GM18517 (cell line): Measurements from ENCODE around the gene SPG11.
"Not testable (repeated sequence)": the region's sequence is repeated elsewhere in the genome, so short reads cannot be mapped to it uniquely, and the experiment has no call there.

Experiments
- ATAC-seq: cut with Tn5 transposase; IDR thresholded peaks from one replicate; pipeline ENCODE4 v1.9.1; 2021; ENCODE audit warnings: mild to moderate bottlenecking, moderate library complexity; ENCODE audit not compliant: unreplicated experiment

Gene SPG11

GRCh38 chr15:44663410-44664308 lies at the start of gene SPG11:
Gene SPG11 (minus strand): TSS chr15:44663662. CDS start chr15:44663647, 15 bp downstream.
- peak; percentile 75 for ATAC-seq

- ATAC-seq = no peak
Measured at GRCh38 chr15:44712346-44713005, 49.0 kb upstream of the SPG11 start.

DNA sequence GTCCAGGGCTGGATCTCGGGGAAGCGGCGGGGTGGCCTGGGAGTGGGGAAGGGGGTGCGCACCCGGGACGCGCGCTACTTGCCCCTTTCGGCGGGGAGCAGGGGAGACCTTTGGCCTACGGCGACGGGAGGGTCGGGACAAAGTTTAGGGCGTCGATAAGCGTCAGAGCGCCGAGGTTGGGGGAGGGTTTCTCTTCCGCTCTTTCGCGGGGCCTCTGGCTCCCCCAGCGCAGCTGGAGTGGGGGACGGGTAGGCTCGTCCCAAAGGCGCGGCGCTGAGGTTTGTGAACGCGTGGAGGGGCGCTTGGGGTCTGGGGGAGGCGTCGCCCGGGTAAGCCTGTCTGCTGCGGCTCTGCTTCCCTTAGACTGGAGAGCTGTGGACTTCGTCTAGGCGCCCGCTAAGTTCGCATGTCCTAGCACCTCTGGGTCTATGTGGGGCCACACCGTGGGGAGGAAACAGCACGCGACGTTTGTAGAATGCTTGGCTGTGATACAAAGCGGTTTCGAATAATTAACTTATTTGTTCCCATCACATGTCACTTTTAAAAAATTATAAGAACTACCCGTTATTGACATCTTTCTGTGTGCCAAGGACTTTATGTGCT lies 48.4 kb upstream of the SPG11 start:
- no peak for ATAC-seq

DNA sequence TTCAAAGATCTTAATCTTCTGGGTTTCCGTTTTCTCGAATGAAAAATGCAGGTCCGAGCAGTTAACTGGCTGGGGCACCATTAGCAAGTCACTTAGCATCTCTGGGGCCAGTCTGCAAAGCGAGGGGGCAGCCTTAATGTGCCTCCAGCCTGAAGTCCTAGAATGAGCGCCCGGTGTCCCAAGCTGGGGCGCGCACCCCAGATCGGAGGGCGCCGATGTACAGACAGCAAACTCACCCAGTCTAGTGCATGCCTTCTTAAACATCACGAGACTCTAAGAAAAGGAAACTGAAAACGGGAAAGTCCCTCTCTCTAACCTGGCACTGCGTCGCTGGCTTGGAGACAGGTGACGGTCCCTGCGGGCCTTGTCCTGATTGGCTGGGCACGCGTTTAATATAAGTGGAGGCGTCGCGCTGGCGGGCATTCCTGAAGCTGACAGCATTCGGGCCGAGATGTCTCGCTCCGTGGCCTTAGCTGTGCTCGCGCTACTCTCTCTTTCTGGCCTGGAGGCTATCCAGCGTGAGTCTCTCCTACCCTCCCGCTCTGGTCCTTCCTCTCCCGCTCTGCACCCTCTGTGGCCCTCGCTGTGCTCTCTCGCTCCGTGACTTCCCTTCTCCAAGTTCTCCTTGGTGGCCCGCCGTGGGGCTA lies 47.8 kb upstream of the SPG11 start, which contains the start of the genes B2M and PATL2:
Gene B2M (plus strand): TSS at position 422 of the 647 bp plus-strand sequence. CDS start 30 bp downstream, at position 452.
Gene PATL2 (minus strand): TSS at position 228 of the 647 bp plus-strand sequence. CDS start 34,833 bp downstream, outside the sequence.
- peak; percentile 79 for ATAC-seq

DNA sequence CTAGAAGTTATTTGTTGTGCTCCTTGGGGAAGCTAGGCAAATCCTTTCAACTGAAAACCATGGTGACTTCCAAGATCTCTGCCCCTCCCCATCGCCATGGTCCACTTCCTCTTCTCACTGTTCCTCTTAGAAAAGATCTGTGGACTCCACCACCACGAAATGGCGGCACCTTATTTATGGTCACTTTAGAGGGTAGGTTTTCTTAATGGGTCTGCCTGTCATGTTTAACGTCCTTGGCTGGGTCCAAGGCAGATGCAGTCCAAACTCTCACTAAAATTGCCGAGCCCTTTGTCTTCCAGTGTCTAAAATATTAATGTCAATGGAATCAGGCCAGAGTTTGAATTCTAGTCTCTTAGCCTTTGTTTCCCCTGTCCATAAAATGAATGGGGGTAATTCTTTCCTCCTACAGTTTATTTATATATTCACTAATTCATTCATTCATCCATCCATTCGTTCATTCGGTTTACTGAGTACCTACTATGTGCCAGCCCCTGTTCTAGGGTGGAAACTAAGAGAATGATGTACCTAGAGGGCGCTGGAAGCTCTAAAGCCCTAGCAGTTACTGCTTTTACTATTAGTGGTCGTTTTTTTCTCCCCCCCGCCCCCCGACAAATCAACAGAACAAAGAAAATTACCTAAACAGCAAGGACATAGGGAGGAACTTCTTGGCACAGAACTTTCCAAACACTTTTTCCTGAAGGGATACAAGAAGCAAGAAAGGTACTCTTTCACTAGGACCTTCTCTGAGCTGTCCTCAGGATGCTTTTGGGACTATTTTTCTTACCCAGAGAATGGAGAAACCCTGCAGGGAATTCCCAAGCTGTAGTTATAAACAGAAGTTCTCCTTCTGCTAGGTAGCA lies 47.0 kb upstream of the SPG11 start:
- no peak for ATAC-seq

DNA sequence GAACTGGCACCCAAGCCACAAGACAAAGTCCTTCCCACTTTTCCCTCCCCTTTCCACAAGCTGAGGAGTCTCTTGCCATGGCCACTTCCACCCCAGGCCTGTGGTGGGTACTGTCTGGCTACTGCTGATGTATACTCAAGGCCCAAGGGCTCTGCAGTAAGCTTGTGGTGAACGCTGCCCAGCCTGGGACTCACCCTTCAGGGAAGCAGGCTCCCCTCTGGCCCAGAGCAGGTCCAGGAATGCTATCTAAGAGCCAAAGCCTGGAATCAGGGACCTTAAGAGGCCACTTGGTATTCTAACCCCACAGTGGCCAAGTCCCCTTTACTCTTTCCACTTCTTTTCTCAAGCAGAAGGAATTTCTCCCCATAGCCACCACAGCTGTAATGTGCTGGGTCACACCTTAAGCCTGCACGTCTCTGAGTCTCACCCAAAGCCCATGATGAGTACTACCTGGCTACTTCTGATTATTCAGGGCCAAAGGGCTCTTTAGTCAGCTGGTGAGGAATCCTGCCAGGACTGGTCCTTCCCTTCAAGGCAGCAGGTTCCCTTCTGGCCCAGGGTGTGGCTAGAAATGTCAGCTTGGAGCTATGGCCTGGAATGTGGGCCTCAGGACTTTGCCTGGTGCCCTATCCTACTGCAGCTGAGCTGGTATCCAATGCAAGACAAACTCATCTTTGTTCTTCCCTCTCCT lies 43.6 kb upstream of the SPG11 start:
- ATAC-seq = no peak

DNA sequence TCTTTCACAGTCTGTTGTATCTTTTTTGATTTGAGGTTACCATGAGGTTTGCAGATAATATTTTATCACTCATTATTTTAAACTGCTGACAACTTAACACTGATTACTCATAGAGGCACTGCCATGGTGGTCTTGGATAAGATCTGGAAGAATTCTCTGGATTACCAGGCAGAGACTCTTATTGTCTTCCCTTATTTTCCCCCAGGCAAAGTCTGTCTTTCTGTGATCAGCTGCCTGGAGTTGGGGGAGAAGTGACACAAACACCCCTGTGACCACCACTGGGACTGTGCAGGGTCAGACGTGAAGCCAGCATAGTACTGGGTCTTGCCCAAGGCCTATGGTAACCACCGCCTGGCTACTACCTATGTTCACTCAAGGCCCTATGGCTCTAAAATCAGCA lies 42.9 kb upstream of the SPG11 start:
- no peak for ATAC-seq

GRCh38 chr15:44705986-44706385 lies 42.5 kb upstream of the SPG11 start:
- no peak for ATAC-seq

- not testable (repeated sequence) for ATAC-seq
Measured at GRCh38 chr15:44700676-44701075, 37.2 kb upstream of the SPG11 start.

- no peak for ATAC-seq
Measured at GRCh38 chr15:44698641-44699040, 35.2 kb upstream of the SPG11 start.

DNA sequence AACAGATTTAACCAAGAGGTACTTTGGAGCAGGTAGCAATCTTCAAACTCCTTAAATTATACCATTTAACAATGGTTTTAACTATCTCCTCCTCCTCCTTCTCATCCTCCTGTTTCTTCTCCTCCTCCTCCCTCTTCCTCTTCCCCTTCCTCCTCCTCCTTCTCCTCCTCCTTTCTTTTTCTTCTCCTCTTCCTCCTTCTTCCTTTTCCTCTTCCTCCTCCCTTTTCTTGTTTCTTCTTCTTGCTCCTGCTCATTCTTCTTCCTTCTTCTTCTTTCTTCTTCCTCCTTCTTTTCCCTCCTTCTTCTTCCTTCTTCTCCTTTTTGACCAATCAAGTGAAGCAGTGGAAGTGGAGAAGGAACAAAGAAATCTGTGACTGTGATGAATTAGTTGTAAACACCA lies 33.6 kb upstream of the SPG11 start:
- ATAC-seq = no peak

GRCh38 chr15:44695294-44695693 lies 31.8 kb upstream of the SPG11 start:
- no peak for ATAC-seq

- no peak for ATAC-seq
Measured at GRCh38 chr15:44694416-44694815, 31.0 kb upstream of the SPG11 start.

GRCh38 chr15:44692659-44693058 lies 29.2 kb upstream of the SPG11 start:
- no peak for ATAC-seq

- ATAC-seq = not testable (repeated sequence)
Measured at GRCh38 chr15:44690245-44690644, 26.8 kb upstream of the SPG11 start.

- ATAC-seq = not testable (repeated sequence)
Measured at GRCh38 chr15:44689318-44689717, 25.9 kb upstream of the SPG11 start.

DNA sequence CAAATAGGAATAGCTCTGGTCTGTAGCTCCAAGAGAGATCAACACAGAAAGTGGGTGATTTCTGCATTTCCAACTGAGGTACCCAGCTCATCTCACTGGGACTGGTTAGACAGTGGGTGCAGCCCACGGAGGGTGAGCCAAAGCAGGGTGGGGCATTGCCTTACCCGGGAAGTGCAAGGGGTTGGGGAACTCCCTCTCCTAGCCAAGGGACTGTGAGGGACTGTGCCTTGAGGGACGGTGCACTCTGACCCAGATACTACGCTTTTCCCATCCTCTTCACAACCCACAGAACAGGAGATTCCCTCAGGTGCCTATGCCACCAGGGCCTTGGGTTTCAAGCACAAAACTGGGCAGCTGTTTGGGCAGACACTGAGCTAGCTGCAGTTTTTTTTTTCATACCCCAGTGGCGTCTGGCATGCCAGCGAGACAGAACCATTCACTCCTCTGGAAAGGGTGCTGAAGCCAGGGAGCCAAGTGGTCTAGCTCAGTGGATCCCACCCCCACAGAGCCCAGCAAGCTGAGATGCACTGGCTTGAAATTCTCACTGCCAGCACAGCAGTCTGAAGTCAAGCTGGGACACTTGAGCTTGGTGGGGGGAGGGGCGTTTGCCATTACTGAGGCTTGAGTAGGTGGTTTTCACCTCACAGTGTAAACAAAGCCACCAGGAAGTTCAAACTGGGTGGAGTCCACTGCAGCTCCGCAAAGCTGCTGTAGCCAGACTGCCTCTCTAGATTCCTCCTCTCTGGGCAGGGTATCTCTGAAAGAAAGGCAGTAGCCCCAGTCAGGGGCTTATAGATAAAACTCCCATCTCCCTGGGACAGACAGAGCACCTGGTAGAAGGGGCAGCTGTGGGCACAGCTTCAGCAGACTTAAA lies 19.6 kb upstream of the SPG11 start:
- ATAC-seq = not testable (repeated sequence)

- ATAC-seq = no peak
Measured at GRCh38 chr15:44682211-44682610, 18.7 kb upstream of the SPG11 start.
